Mesendoderm (in vitro differentiated cells): ENCODE results near the gene CHST1.

Source experiments
- DNase-seq: peaks from one replicate; pipeline ENCODE4 v3.0.0; 2013
- H2AK5ac ChIP-seq: 2 replicates; pipeline ENCODE4 v1.6.1; 2013; ENCODE audit warnings: low read length, inconsistent platforms
- H2BK120ac ChIP-seq: 2 replicates; pipeline ENCODE4 v1.6.1; 2013; ENCODE audit warnings: low read depth, mild to moderate bottlenecking, low read length, moderate library complexity, mixed read lengths
- H2BK15ac ChIP-seq: replicated peaks from 2 replicates; pipeline ENCODE4 v1.6.1; 2013; ENCODE audit warnings: low read depth, mild to moderate bottlenecking, moderate library complexity
- H2BK5ac ChIP-seq: 2 replicates; pipeline ENCODE4 v1.6.1; 2013; ENCODE audit warnings: low read length, inconsistent platforms
- H3K18ac ChIP-seq: 2 replicates; pipeline ENCODE4 v1.6.1; 2013; ENCODE audit warnings: mild to moderate bottlenecking, low read length, mixed read lengths
- H3K23ac ChIP-seq: one replicate; pipeline ENCODE4 v1.6.1; 2013; ENCODE audit warnings: low read length
- H3K27ac ChIP-seq: 2 replicates; pipeline ENCODE4 v1.5.1; 2013; ENCODE audit warnings: low read depth, mild to moderate bottlenecking, inconsistent platforms, low read length, moderate library complexity
- H3K27me3 ChIP-seq: 2 replicates; pipeline ENCODE4 v1.6.1; 2013; ENCODE audit warnings: low read length, control low read depth, mild to moderate bottlenecking, inconsistent platforms; ENCODE audit not compliant: insufficient read depth, poor library complexity
- H3K36me3 ChIP-seq: 2 replicates; pipeline ENCODE4 v1.6.1; 2013; ENCODE audit warnings: low read length, inconsistent platforms; ENCODE audit not compliant: control insufficient read depth, insufficient read depth
- H3K4ac ChIP-seq: one replicate; pipeline ENCODE4 v1.6.1; 2013; ENCODE audit warnings: low read depth, mild to moderate bottlenecking, low read length, moderate library complexity
- H3K4me1 ChIP-seq: 2 replicates; pipeline ENCODE4 v1.6.1; 2013; ENCODE audit warnings: low read depth, low read length, inconsistent platforms; ENCODE audit not compliant: control insufficient read depth
- H3K4me2 ChIP-seq: 2 replicates; pipeline ENCODE4 v1.6.1; 2013; ENCODE audit warnings: low read length
- H3K4me3 ChIP-seq: 2 replicates; pipeline ENCODE4 v1.5.1; 2013; ENCODE audit warnings: mild to moderate bottlenecking, low read length
- H3K56ac ChIP-seq: one replicate; pipeline ENCODE4 v1.6.1; 2013; ENCODE audit warnings: low read length
- H3K79me1 ChIP-seq: 2 replicates; pipeline ENCODE4 v1.6.1; 2013; ENCODE audit warnings: low read length, inconsistent platforms
- H3K79me2 ChIP-seq: 2 replicates; pipeline ENCODE4 v1.6.1; 2013; ENCODE audit warnings: mild to moderate bottlenecking, low read length; ENCODE audit not compliant: control insufficient read depth, insufficient read depth
- H3K9ac ChIP-seq: 2 replicates; pipeline ENCODE4 v1.6.1; 2013; ENCODE audit warnings: low read length, inconsistent platforms
- H4K5ac ChIP-seq: one replicate; pipeline ENCODE4 v1.6.1; 2013; ENCODE audit warnings: low read length
- H4K8ac ChIP-seq: one replicate; pipeline ENCODE4 v1.6.1; 2013; ENCODE audit warnings: low read depth, mild to moderate bottlenecking, control low read depth, low read length, moderate library complexity
- WGBS: extraction: QIAGEN DNeasy Blood & Tissue Kit; methylation state at CpG from one replicate; pipeline ENCODE4 v1.1.7; 2013; ENCODE audit warnings: low lambda C conversion rate, missing lambda C conversion rate; ENCODE audit not compliant: insufficient coverage; ENCODE audit errors: extremely low coverage; 5-methylcytosine and 5-hydroxymethylcytosine counted together

The CHST1 gene

DNA sequence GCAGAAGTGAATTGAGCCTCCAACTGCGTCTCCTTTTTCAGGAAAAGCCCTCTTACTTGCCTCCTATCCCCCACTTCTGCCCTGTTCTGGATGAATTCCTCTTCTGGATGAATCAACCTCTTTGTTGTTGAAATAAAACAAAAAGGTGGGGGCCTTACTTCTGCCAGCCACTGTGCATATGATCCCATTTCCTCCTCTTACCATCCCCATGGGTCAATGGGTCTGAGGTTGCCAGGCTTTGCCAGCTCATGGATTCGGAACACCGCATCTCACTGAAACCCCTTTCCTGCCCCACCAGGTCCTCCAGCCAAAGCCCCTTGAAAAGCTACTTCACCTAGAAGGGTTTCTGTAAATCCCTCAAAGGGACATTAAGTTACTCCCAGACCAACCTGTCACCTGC, 3.7 kb upstream of the CHST1 start:
- no CpG with 5 or more reads among the region's 3 CpGs for WGBS
- Histone ChIP-seq H3K9ac (no peak overlapping the region), H4K8ac (no peak overlapping the region), H3K79me1 (no peaks in the 10 kb centered on the region), H3K27ac (no peak overlapping the region), H3K56ac (no peak overlapping the region), H3K4me3 (no peak overlapping the region), H2BK15ac (no peak overlapping the region), H3K18ac (no peak overlapping the region), H2AK5ac (no peak overlapping the region), H3K36me3 (no peaks in the 10 kb centered on the region), H2BK5ac (no peak overlapping the region), H3K27me3 (no peaks in the 10 kb centered on the region), H3K4me1 (no peaks in the 10 kb centered on the region), H3K79me2 (no peaks in the 10 kb centered on the region), H3K4ac (no peak overlapping the region), H3K4me2 (no peak overlapping the region), H2BK120ac (no peak overlapping the region), H4K5ac (no peak overlapping the region), H3K23ac (no peak overlapping the region)
- no peak for DNase-seq

DNA sequence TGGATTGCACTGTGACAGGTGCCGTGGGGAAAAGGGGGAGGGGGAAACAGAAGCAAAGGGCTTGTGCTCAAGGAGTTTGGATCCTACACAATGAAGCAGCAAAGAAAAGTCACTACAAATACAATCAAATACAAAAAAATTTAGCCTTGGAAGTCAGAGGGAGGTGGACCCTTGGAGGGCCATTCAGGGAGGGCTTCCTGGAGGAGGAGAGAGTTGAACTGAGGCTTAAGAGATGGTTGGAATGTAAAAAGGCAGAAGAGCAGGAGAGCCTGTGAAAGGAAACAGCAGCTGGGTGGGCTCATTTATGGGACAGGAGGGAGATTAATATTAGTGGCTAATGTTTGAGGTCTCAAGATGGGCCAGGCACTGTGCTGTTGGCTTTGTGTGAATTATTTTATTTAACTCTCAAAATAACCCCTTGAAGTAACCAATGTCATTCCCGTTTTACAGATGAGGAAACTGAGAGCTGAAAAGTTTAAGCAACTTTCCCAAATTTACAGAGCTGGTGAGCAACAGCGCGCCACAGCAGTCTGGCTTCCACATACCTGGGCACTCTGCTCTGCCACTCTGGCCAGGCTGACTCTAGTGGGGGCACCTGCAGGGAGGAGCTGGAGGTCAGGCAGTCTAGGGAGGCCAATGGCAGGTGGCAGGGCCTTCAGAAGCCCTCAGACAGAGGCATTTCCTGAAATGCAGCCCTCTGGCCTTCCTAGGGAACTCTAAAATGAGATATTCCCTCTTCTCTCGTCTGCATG, 2.7 kb upstream of the CHST1 start:
- H3K18ac ChIP-seq, result no peak overlapping the region
- peaks cover 1% of the 10 kb centered on the region for H3K4me1 ChIP-seq
- no peak overlapping the region for H3K4me3 ChIP-seq
- DNase-seq, result no peak
- no peak overlapping the region for H3K23ac ChIP-seq
- H3K27me3 ChIP-seq, result no peaks in the 10 kb centered on the region
- H4K5ac ChIP-seq, result no peak overlapping the region
- H3K4ac ChIP-seq, result no peak overlapping the region
- no peak overlapping the region for H4K8ac ChIP-seq
- H3K56ac ChIP-seq, result no peak overlapping the region
- no peak overlapping the region for H2BK15ac ChIP-seq
- no peak overlapping the region for H2BK5ac ChIP-seq
- H3K79me2 ChIP-seq, result no peaks in the 10 kb centered on the region
- no peak overlapping the region for H3K4me2 ChIP-seq
- H3K27ac ChIP-seq, result no peak overlapping the region
- no peak overlapping the region for H2BK120ac ChIP-seq
- no CpG with 5 or more reads among the region's 5 CpGs for WGBS
- no peak overlapping the region for H2AK5ac ChIP-seq
- no peaks in the 10 kb centered on the region for H3K79me1 ChIP-seq
- no peak overlapping the region for H3K9ac ChIP-seq
- H3K36me3 ChIP-seq, result no peaks in the 10 kb centered on the region

DNA sequence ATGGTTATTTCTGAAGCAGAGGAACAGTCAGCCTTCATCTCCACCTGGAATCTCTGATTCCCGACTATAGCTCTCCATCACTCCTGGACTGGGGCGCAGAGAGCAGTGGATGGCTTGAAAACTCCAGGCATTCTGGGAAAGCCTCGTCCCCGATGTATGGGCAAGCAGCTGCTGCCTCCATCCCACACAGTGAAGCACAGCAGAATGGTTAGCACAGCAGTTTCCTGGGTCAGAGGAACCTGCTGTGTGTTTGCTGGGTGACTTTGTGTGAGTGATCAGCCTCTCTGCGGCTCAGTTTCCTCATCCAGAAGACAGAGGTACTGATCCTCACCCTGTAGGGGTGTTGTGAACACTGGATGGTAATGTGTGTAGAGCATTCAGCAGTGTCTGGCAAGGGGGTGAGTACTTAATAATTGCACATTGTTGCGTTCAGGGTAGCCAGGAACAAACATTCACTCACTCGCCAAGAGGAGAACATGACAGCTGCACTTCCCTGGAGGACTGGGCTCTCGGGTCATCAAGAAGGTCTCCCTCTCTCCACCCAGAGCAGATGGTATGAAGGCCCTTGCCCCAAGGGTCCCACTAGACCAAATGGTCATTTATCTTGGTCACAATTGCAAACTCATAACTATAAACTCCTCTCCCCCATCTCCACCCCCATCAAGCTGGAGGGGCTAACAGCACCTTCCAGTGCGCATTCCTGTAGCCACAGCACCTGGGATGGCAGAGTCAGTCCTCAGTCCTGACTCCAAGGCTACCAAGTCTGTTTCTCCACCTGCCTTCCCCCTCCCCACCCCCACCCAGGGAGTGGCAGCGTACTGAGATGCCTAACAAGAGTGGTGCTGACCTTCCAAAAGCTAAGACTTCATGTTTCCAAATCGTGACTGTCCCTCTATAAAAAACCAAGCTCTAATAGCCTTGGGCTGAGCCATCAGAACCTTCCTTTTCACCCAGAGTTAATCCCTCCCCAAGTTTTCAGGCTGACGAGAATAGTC, 1.5 kb upstream of the CHST1 start:
- peaks cover 3% of the 10 kb centered on the region for H3K4me1 ChIP-seq
- H2BK120ac ChIP-seq, result no peak overlapping the region
- no peak overlapping the region for H3K4ac ChIP-seq
- H3K79me2 ChIP-seq, result no peaks in the 10 kb centered on the region
- no peak overlapping the region for H3K56ac ChIP-seq
- H4K8ac ChIP-seq, result no peak overlapping the region
- H3K18ac ChIP-seq, result no peak overlapping the region
- H2BK15ac ChIP-seq, result no peak overlapping the region
- no CpG with 5 or more reads among the region's 12 CpGs for WGBS
- H4K5ac ChIP-seq, result no peak overlapping the region
- no peak for DNase-seq
- H3K79me1 ChIP-seq, result no peaks in the 10 kb centered on the region
- no peaks in the 10 kb centered on the region for H3K36me3 ChIP-seq
- no peak overlapping the region for H3K9ac ChIP-seq
- no peak overlapping the region for H3K4me2 ChIP-seq
- no peak overlapping the region for H3K23ac ChIP-seq
- no peak overlapping the region for H2AK5ac ChIP-seq
- no peak overlapping the region for H2BK5ac ChIP-seq
- H3K4me3 ChIP-seq, result no peak overlapping the region
- H3K27me3 ChIP-seq, result no peaks in the 10 kb centered on the region
- H3K27ac ChIP-seq, result no peak overlapping the region

DNA sequence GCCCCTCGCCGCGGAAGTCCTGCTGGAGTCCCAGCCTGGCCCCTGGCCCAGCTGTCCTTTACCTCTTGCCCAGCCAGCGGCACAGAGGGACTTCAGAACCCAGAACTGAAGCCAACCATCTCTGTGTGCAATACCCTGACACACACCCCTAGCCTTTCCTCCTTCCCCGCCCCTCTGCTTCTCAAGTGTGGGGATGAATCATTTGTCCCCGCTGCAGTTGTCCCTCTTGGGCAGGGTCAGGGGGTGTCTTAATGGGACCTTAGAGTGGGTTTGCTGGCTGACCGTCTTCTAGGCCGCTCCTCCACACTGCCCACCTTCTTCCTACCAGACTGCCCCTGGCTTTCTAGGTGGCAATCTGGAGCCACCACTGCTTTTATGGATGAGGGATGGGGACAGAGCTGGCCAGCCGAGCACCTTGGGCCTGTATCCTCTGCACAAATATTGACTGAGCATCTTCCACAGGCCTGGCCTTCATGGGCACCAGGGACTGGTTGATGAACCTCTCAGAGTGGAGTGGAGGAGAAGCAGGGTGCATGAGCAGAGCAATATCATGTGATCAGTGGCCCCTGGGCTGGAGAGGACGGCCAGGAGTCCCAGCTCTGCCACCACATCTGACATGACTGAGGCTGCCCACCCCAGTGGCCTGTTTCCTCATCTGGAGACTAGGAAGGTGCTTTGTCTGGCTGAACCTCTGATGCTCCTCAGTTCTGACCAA, 668 bp upstream of the CHST1 start:
- no peak overlapping the region for H2AK5ac ChIP-seq
- H2BK120ac ChIP-seq, result no peak overlapping the region
- H3K4me3 ChIP-seq, result no peak overlapping the region
- H2BK15ac ChIP-seq, result no peak overlapping the region
- no peak overlapping the region for H4K5ac ChIP-seq
- H3K4ac ChIP-seq, result no peak overlapping the region
- H3K9ac ChIP-seq, result no peak overlapping the region
- H3K4me1 ChIP-seq, result peaks cover 5% of the 10 kb centered on the region
- no peak for DNase-seq
- H3K27me3 ChIP-seq, result no peaks in the 10 kb centered on the region
- peak overlapping the region; percentile 34 for H3K4me2 ChIP-seq
- H3K18ac ChIP-seq, result no peak overlapping the region
- H2BK5ac ChIP-seq, result no peak overlapping the region
- H3K56ac ChIP-seq, result peak overlapping the region; percentile 5
- H3K79me1 ChIP-seq, result no peaks in the 10 kb centered on the region
- H3K27ac ChIP-seq, result no peak overlapping the region
- H4K8ac ChIP-seq, result no peak overlapping the region
- no peak overlapping the region for H3K23ac ChIP-seq
- no peaks in the 10 kb centered on the region for H3K79me2 ChIP-seq
- WGBS, result no CpG with 5 or more reads among the region's 10 CpGs
- no peaks in the 10 kb centered on the region for H3K36me3 ChIP-seq

DNA sequence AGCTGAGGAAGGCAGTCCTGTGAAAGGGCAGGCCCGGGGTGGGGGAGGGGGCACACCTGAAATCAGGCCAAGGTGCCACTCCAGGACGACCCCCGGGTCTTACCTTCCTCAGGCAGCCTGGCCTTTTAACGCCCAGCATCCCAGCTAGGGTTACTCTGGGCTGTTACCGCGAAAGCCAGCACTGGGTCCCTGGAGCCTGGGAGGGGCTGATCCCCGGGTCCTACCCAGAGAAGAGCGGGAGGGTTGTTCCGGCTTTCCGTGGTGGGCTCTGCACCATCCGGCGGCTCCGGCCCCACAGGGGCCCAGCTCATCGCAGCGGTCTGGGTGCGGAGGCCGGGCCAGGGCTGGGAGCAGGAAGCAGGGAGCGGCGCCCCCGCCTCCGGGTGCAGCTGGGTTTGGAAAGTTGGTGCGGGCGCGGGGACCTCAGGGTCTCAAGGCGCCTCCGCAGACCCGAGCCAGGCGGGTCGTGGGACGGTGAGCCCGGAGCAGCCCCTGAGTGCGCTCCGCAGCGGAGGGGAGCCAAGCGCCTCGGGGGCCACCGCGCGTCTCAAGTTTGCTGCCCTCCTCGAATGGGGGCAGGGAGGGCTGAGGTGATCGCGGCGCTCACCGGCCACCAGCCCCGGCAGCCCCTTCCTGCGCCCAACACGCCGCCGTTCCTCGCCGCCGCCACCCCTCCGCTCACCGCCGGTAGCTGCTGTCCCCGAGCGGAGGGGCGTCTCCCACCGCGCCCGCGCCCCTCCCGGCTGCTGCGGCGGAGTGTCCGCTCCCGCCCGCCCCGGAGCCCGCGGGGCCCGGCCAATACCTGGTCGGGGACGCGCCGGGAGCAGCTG, 831 bp downstream of the CHST1 start:
- H3K23ac ChIP-seq, result peak overlapping the region; percentile 34
- H3K79me1 ChIP-seq, result no peaks in the 10 kb centered on the region
- peak overlapping the region; percentile 5 for H3K18ac ChIP-seq
- no peak overlapping the region for H2BK5ac ChIP-seq
- no peak for DNase-seq
- peaks cover 10% of the 10 kb centered on the region for H3K4me1 ChIP-seq
- peak overlapping the region; percentile 82 for H3K56ac ChIP-seq
- no peaks in the 10 kb centered on the region for H3K36me3 ChIP-seq
- no peak overlapping the region for H2AK5ac ChIP-seq
- H3K79me2 ChIP-seq, result no peaks in the 10 kb centered on the region
- no peak overlapping the region for H2BK120ac ChIP-seq
- peak overlapping the region; percentile 48 for H3K9ac ChIP-seq
- H3K4me2 ChIP-seq, result peak overlapping the region; percentile 73
- H2BK15ac ChIP-seq, result no peak overlapping the region
- no peaks in the 10 kb centered on the region for H3K27me3 ChIP-seq
- no peak overlapping the region for H4K8ac ChIP-seq
- no peak overlapping the region for H3K4ac ChIP-seq
- no CpG with 5 or more reads among the region's 76 CpGs for WGBS
- no peak overlapping the region for H3K27ac ChIP-seq
- H4K5ac ChIP-seq, result no peak overlapping the region
- H3K4me3 ChIP-seq, result peak overlapping the region; percentile 29
